Measurements from ENCODE around the gene SLC7A1.

The SLC7A1 gene

GRCh38 chr13:29532821-29533220, 62.7 kb downstream of the SLC7A1 start:
- ChIA-PET CTCF (no interaction called here), POLR2A (no interaction called here)
- TF ChIP-seq SUZ12 (IDR thresholded peaks at IDR 0.05) (no peak), L3MBTL2 (conservative IDR thresholded peaks at IDR 0.05) (no peak), BHLHE40 (IDR thresholded peaks at IDR 0.05; ENCODE audit: borderline replicate concordance) (no peak), PKNOX1 (IDR thresholded peaks at IDR 0.05) (no peak), NFRKB (IDR thresholded peaks at IDR 0.05) (no peak)
- no peak for DNase-seq (ENCODE audit: extremely low spot score)

GRCh38 chr13:29532116-29532515, 63.4 kb downstream of the SLC7A1 start:
- ChIA-PET POLR2A (no interaction called here), CTCF (no interaction called here)
- TF ChIP-seq ARNT (IDR thresholded peaks at IDR 0.05) (no peak), PKNOX1 (IDR thresholded peaks at IDR 0.05) (no peak), L3MBTL2 (conservative IDR thresholded peaks at IDR 0.05) (no peak), SUZ12 (IDR thresholded peaks at IDR 0.05) (no peak), SP1 (IDR thresholded peaks at IDR 0.05) (no peak), ZNF384 (IDR thresholded peaks at IDR 0.05) (no peak), CTBP1 (IDR thresholded peaks at IDR 0.05; ENCODE audit: borderline replicate concordance) (no peak), BHLHE40 (IDR thresholded peaks at IDR 0.05; ENCODE audit: borderline replicate concordance) (no peak), HDGF (IDR thresholded peaks at IDR 0.05; ENCODE audit: borderline replicate concordance) (no peak), ELF4 (IDR thresholded peaks at IDR 0.05) (no peak), TARDBP (IDR thresholded peaks at IDR 0.05) (no peak), FOXA1 (IDR thresholded peaks at IDR 0.05) (no peak), LEF1 (IDR thresholded peaks at IDR 0.05; ENCODE audit: borderline replicate concordance) (no peak), NFRKB (IDR thresholded peaks at IDR 0.05) (no peak), FOXK2 (IDR thresholded peaks at IDR 0.05) (no peak), FOXM1 (IDR thresholded peaks at IDR 0.05; ENCODE audit: borderline replicate concordance) (no peak)
- DNase-seq (ENCODE audit: extremely low spot score) = no peak

GRCh38 chr13:29530901-29531300, 64.6 kb downstream of the SLC7A1 start:
- ChIA-PET CTCF (interaction anchor here (0.6 kb wide), 1 partner anchor 22 kb away, joined by 3 read pairs; no protein-coding TSS in a partner anchor), POLR2A (no interaction called here)
- no peak for DNase-seq (ENCODE audit: extremely low spot score)
- TF ChIP-seq FOXM1 (IDR thresholded peaks at IDR 0.05; ENCODE audit: borderline replicate concordance) = no peak
- no peak for TF ChIP-seq ZNF384 (IDR thresholded peaks at IDR 0.05)
- no peak for TF ChIP-seq SUZ12 (IDR thresholded peaks at IDR 0.05)

- no peak for DNase-seq (ENCODE audit: extremely low spot score)
- ChIA-PET POLR2A (no interaction called here), CTCF (no interaction called here)
- TF ChIP-seq BHLHE40 (IDR thresholded peaks at IDR 0.05; ENCODE audit: borderline replicate concordance) (no peak), HDGF (IDR thresholded peaks at IDR 0.05; ENCODE audit: borderline replicate concordance) (no peak), SP1 (IDR thresholded peaks at IDR 0.05) (no peak), L3MBTL2 (conservative IDR thresholded peaks at IDR 0.05) (no peak), FOXK2 (IDR thresholded peaks at IDR 0.05) (no peak), ELF4 (IDR thresholded peaks at IDR 0.05) (no peak), FOXM1 (IDR thresholded peaks at IDR 0.05; ENCODE audit: borderline replicate concordance) (no peak), LEF1 (IDR thresholded peaks at IDR 0.05; ENCODE audit: borderline replicate concordance) (no peak), CTBP1 (IDR thresholded peaks at IDR 0.05; ENCODE audit: borderline replicate concordance) (no peak), TARDBP (IDR thresholded peaks at IDR 0.05) (no peak), ZNF384 (IDR thresholded peaks at IDR 0.05) (no peak), NFRKB (IDR thresholded peaks at IDR 0.05) (no peak)
Measured at GRCh38 chr13:29529754-29530153, 65.7 kb downstream of the SLC7A1 start.

GRCh38 chr13:29527916-29528315, 67.6 kb downstream of the SLC7A1 start:
- no peak for DNase-seq (ENCODE audit: extremely low spot score)
- ChIA-PET POLR2A (no interaction called here), CTCF (no interaction called here)
- TF ChIP-seq ARNT (IDR thresholded peaks at IDR 0.05) = no peak
- no peak for TF ChIP-seq FOXK2 (IDR thresholded peaks at IDR 0.05)
- no peak for TF ChIP-seq SP1 (IDR thresholded peaks at IDR 0.05)
- no peak for TF ChIP-seq HDGF (IDR thresholded peaks at IDR 0.05; ENCODE audit: borderline replicate concordance)

GRCh38 chr13:29527511-29527910, 68.0 kb downstream of the SLC7A1 start:
- CTCF ChIA-PET = no interaction called here
- no peak for DNase-seq (ENCODE audit: extremely low spot score)
- POLR2A ChIA-PET = interaction anchor here (0.6 kb wide), 1 partner anchor 93 kb away, joined by 4 read pairs; no protein-coding TSS in a partner anchor
- TF ChIP-seq PKNOX1 (IDR thresholded peaks at IDR 0.05) = no peak
- TF ChIP-seq FOXM1 (IDR thresholded peaks at IDR 0.05; ENCODE audit: borderline replicate concordance) = no peak
- TF ChIP-seq SP1 (IDR thresholded peaks at IDR 0.05) = no peak
- no peak for TF ChIP-seq FOXK2 (IDR thresholded peaks at IDR 0.05)
- TF ChIP-seq ELF4 (IDR thresholded peaks at IDR 0.05) = no peak
- TF ChIP-seq ARNT (IDR thresholded peaks at IDR 0.05) = no peak
- no peak for TF ChIP-seq CTBP1 (IDR thresholded peaks at IDR 0.05; ENCODE audit: borderline replicate concordance)
- no peak for TF ChIP-seq TARDBP (IDR thresholded peaks at IDR 0.05)
- no peak for TF ChIP-seq HDGF (IDR thresholded peaks at IDR 0.05; ENCODE audit: borderline replicate concordance)
- no peak for TF ChIP-seq L3MBTL2 (conservative IDR thresholded peaks at IDR 0.05)
- TF ChIP-seq LEF1 (IDR thresholded peaks at IDR 0.05; ENCODE audit: borderline replicate concordance) = no peak
- no peak for TF ChIP-seq SUZ12 (IDR thresholded peaks at IDR 0.05)
- TF ChIP-seq NFRKB (IDR thresholded peaks at IDR 0.05) = no peak
- TF ChIP-seq BHLHE40 (IDR thresholded peaks at IDR 0.05; ENCODE audit: borderline replicate concordance) = no peak
- no peak for TF ChIP-seq FOXA1 (IDR thresholded peaks at IDR 0.05)
- TF ChIP-seq ZNF384 (IDR thresholded peaks at IDR 0.05) = no peak

GRCh38 chr13:29526741-29527140, 68.7 kb downstream of the SLC7A1 start:
- CTCF ChIA-PET = interaction anchor here (1.1 kb wide), 1 partner anchor 180 kb away, joined by 5 read pairs; no protein-coding TSS in a partner anchor
- no peak for DNase-seq (ENCODE audit: extremely low spot score)
- TF ChIP-seq FOXK2 (IDR thresholded peaks at IDR 0.05) (no peak), NFRKB (IDR thresholded peaks at IDR 0.05) (no peak), FOXA1 (IDR thresholded peaks at IDR 0.05) (no peak), BHLHE40 (IDR thresholded peaks at IDR 0.05; ENCODE audit: borderline replicate concordance) (no peak), ELF4 (IDR thresholded peaks at IDR 0.05) (no peak)
- POLR2A ChIA-PET = no interaction called here
